K562 (cell line): ENCODE results near the gene PRC1.

ENCODE experiments used
- BCL6 ChIP-seq: fragments of 250-450 bp; sonication (Bioruptor Pico); IDR thresholded peaks from 2 replicates; pipeline ENCODE4 v1.4.0; 2020
- CBX2 ChIP-seq: fragments of 200-600 bp; sonication (generic); IDR thresholded peaks from one replicate; pipeline ENCODE4 v1.6.1; 2012; ENCODE audit warnings: mild to moderate bottlenecking, low read length, inconsistent platforms; ENCODE audit not compliant: insufficient read depth, poor library complexity, severe bottlenecking
- CTCF ChIP-seq, 3 experiments: IDR thresholded peaks in 2 of 3; conservative IDR thresholded peaks in 1 of 3; 2 replicates each; pipeline ENCODE4 v1.5.1; 2011 to 2012; ENCODE audit warnings: low read length in 3 of 3, mild to moderate bottlenecking in 3 of 3, control low read depth in 2 of 3, improper control_type of control experiment in 1 of 3, inconsistent platforms in 1 of 3, low read depth in 1 of 3, mixed read lengths in 1 of 3, moderate library complexity in 1 of 3; ENCODE audit not compliant: insufficient read depth in 2 of 3
- FOXK2 ChIP-seq, 2 experiments: fragments of 450-650 bp; IDR thresholded peaks in 1 of 2; conservative IDR thresholded peaks in 1 of 2; 2 replicates each; pipeline ENCODE4 v1.6.1; 2016; ENCODE audit warnings: low read depth in 2 of 2, mild to moderate bottlenecking in 1 of 2
- JUND ChIP-seq, 2 experiments: IDR thresholded peaks; 2 replicates in 1 of 2; 3 replicates in 1 of 2; pipeline ENCODE4 v1.6.1; 2011; ENCODE audit warnings: borderline replicate concordance in 2 of 2, low read depth in 2 of 2, low read length in 2 of 2, improper control_type of control experiment in 1 of 2, missing biosample characterization in 1 of 2, missing genetic modification characterization in 1 of 2, missing genetic modification reagents in 1 of 2
- POLR3A ChIP-seq: IDR thresholded peaks from 2 replicates; pipeline ENCODE4 v1.6.1; 2011; ENCODE audit warnings: borderline replicate concordance, mild to moderate bottlenecking, moderate library complexity; ENCODE audit not compliant: insufficient read length, insufficient read depth; ENCODE audit errors: extremely low read depth
- RAD51 ChIP-seq: fragments of 450-650 bp; IDR thresholded peaks from 2 replicates; pipeline ENCODE4 v1.7.1; 2016; ENCODE audit warnings: low read depth, mild to moderate bottlenecking, borderline replicate concordance
- SMAD4 ChIP-seq: fragments of 250-450 bp; sonication (Bioruptor Pico); conservative IDR thresholded peaks from 2 replicates; pipeline ENCODE4 v1.8.0; 2021; ENCODE audit warnings: inconsistent platforms, mild to moderate bottlenecking, moderate library complexity
- TCF7 ChIP-seq: sonication (generic); IDR thresholded peaks from 2 replicates; pipeline ENCODE4 v1.6.1; 2016; ENCODE audit warnings: antibody characterized with exemption, borderline replicate concordance
- ZNF263 ChIP-seq: sonication (generic); formaldehyde crosslinking; IDR thresholded peaks from 2 replicates; pipeline ENCODE4 v1.8.0; 2022; ENCODE audit warnings: mild to moderate bottlenecking, missing genetic modification reagents, borderline replicate concordance
- TF ChIP-seq, protein P1 (sequence below): sonication (generic); formaldehyde crosslinking; IDR thresholded peaks from 2 replicates; pipeline ENCODE4 v1.9.0; 2022; ENCODE audit warnings: mild to moderate bottlenecking, missing genetic modification reagents

DNA sequence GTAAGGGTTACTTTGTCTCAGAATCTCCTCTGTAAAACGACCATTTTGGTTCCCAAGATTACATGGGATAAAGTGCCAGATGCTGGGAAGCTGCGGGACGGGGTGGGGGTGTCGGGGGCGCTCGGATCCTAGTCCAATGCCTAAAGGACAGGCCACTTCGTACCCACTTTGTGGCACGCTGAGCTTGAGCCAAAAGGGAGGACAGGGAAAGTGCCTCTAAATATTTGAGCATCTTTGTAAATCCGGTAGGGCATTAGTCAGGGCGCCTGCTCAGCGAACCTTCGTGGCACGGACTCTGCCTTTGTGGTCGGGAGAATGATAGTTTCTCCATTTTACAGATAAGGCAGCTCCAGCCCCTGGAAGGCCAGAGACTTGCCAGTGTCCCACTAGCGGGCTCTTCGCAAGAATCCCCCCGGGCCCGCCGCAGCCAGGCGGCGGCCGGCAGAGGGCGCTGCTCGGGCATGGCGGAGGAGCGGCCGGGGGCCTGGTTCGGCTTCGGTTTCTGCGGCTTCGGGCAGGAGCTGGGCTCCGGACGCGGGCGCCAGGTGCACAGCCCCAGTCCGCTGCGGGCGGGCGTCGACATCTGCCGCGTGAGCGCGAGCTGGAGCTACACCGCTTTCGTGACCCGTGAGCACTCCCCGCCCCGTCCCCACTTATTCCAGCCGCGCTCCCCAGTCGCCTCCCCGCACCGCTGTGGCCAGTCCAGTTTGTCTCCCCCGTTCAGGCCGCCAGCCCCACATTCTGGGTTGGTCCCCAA is 37.9 kb downstream of the PRC1 start:
- TF ChIP-seq CBX2 (no peak), RAD51 (no peak), CTCF (IDR thresholded peaks at IDR 0.05 in 2 of 3, conservative IDR thresholded peaks at IDR 0.05 in 1 of 3; ENCODE audit: insufficient read depth in 2 of 3, low read depth in 1 of 3, low read length in 3 of 3) (peak in 2 of 3 experiments; percentile 5 to 6; a peak in 1 of 6 replicates), JUND (IDR thresholded peaks at IDR 0.05; ENCODE audit: borderline replicate concordance, low read depth, low read length) (no peak), JUND (tag; IDR thresholded peaks at IDR 0.05; ENCODE audit: borderline replicate concordance, low read depth, low read length) (no peak), TCF7 (no peak), FOXK2 (conservative IDR thresholded peaks at IDR 0.05 in 1 of 2, IDR thresholded peaks at IDR 0.05 in 1 of 2; ENCODE audit: low read depth in 2 of 2) (no peak), BCL6 (no peak), SMAD4 (CRISPR knock-in tag) (no peak), ZNF263 (no peak), POLR3A (no peak)
- TF ChIP-seq, protein P1, sequence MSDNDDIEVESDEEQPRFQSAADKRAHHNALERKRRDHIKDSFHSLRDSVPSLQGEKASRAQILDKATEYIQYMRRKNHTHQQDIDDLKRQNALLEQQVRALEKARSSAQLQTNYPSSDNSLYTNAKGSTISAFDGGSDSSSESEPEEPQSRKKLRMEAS (CRISPR knock-in tag): no peak
